H1 (cell line): ENCODE data around the gene MEF2A. TPM values are rescaled to one million over a fixed set of nuclear protein-coding genes. Genes with fewer than 3 reads are reported as not detected.

ENCODE experiments used
- CTCF ChIA-PET: fragments of 300-600 bp; sonication (Branson Sonifier 250); formaldehyde crosslinking; loops from one replicate; lab custom pipeline; 2021; ENCODE audit not compliant: partially characterized antibody; lab: Charles Lee
- POLR2A ChIA-PET: fragments of 300-600 bp; sonication (Branson Sonifier 250); formaldehyde crosslinking; loops from one replicate; lab custom pipeline; 2021; ENCODE audit warnings: inconsistent platforms; ENCODE audit not compliant: partially characterized antibody; lab: Charles Lee
- DNase-seq, 2 experiments: peaks; one replicate each; pipeline versions ENCODE4 v3.0.0 to v3.0.0-alpha.2; 2010 to 2022; ENCODE audit warnings: low spot score in 2 of 2, low read depth in 1 of 2, mixed read lengths in 1 of 2
- FAIRE-seq: peaks from 2 replicates; lab custom pipeline; 2011; peaks lifted over from hg19 to GRCh38; lab: Jason Lieb, UNC
- H2AFZ ChIP-seq: 2 replicates; pipeline ENCODE4 v1.8.1; 2012; ENCODE audit warnings: low read length, inconsistent platforms
- H2AK5ac ChIP-seq: 2 replicates; pipeline ENCODE4 v1.6.1; 2013; ENCODE audit warnings: low read depth, low read length
- H2BK120ac ChIP-seq: replicated peaks from 2 replicates; pipeline ENCODE3; 2013; ENCODE audit warnings: low read depth, low read length, inconsistent platforms
- H2BK12ac ChIP-seq: 2 replicates; pipeline ENCODE4 v1.6.1; 2013; ENCODE audit warnings: low read depth, low read length
- H2BK15ac ChIP-seq: 2 replicates; pipeline ENCODE4 v1.6.1; 2013; ENCODE audit warnings: low read length
- H2BK20ac ChIP-seq: 2 replicates; pipeline ENCODE4 v1.6.1; 2013; ENCODE audit warnings: low read length
- H2BK5ac ChIP-seq: 2 replicates; pipeline ENCODE4 v1.6.1; 2013; ENCODE audit warnings: low read depth, low read length
- H3K14ac ChIP-seq: 2 replicates; pipeline ENCODE4 v1.6.1; 2013; ENCODE audit warnings: inconsistent platforms; ENCODE audit not compliant: insufficient read length
- H3K18ac ChIP-seq: 2 replicates; pipeline ENCODE4 v1.6.1; 2013; ENCODE audit warnings: low read length; ENCODE audit errors: extremely low read depth
- H3K23ac ChIP-seq: 2 replicates; pipeline ENCODE4 v1.6.1; 2013; ENCODE audit warnings: inconsistent platforms; ENCODE audit not compliant: insufficient read length
- H3K23me2 ChIP-seq: 2 replicates; pipeline ENCODE4 v1.6.1; 2013; ENCODE audit warnings: low read depth, low read length
- H3K27ac ChIP-seq: 2 replicates; pipeline ENCODE4 v1.6.1; 2011; ENCODE audit warnings: low read depth, low read length, inconsistent platforms
- H3K27me3 ChIP-seq, 4 experiments: replicated peaks in 1 of 4; 1 replicate in 1 of 4; 2 replicates in 3 of 4; pipeline versions ENCODE4 v1.6.1 to v1.8.1; 2011 to 2013; ENCODE audit warnings: low read length in 3 of 4, mild to moderate bottlenecking in 3 of 4, inconsistent platforms in 2 of 4, mixed read lengths in 2 of 4, moderate library complexity in 1 of 4; ENCODE audit not compliant: control insufficient read depth in 3 of 4, insufficient read depth in 3 of 4; ENCODE audit errors: extremely low read depth in 1 of 4
- H3K36me3 ChIP-seq, 4 experiments: 2 replicates each; pipeline versions ENCODE4 v1.6.1 to v1.8.1; 2011 to 2013; ENCODE audit warnings: mild to moderate bottlenecking in 4 of 4, low read length in 3 of 4, moderate library complexity in 2 of 4, control low read depth in 1 of 4, inconsistent platforms in 1 of 4; ENCODE audit not compliant: insufficient read depth in 4 of 4, control insufficient read depth in 2 of 4
- H3K4ac ChIP-seq: replicated peaks from 2 replicates; pipeline ENCODE3; 2013; ENCODE audit warnings: low read length, low read depth, mixed read lengths, inconsistent platforms; ENCODE audit not compliant: insufficient read length
- H3K4me1 ChIP-seq, 4 experiments: replicated peaks in 1 of 4; 1 replicate in 1 of 4; 2 replicates in 3 of 4; pipeline versions ENCODE4 v1.6.1 to v1.8.1; 2011 to 2013; ENCODE audit warnings: low read length in 3 of 4, inconsistent platforms in 2 of 4, mixed read lengths in 1 of 4; ENCODE audit not compliant: insufficient read depth in 4 of 4, control insufficient read depth in 3 of 4
- H3K4me2 ChIP-seq, 2 experiments: 2 replicates each; pipeline versions ENCODE4 v1.6.1 to v1.8.1; 2011 to 2013; ENCODE audit warnings: low read depth in 2 of 2, low read length in 2 of 2, control low read depth in 1 of 2, inconsistent platforms in 1 of 2, mild to moderate bottlenecking in 1 of 2; ENCODE audit not compliant: insufficient read depth in 1 of 2
- H3K4me3 ChIP-seq, 4 experiments: fragments of 200-600, 300-600 bp in 1 of 4; sonication (generic), shearing (Covaris generic), sonication (Bioruptor Twin) in 1 of 4; 2 replicates each; pipeline versions ENCODE4 v1.5.1 to v1.8.1; 2011 to 2016; ENCODE audit warnings: low read length in 4 of 4, low read depth in 3 of 4, control low read depth in 2 of 4, inconsistent platforms in 2 of 4, mild to moderate bottlenecking in 2 of 4, mixed read lengths in 1 of 4, moderate library complexity in 1 of 4; ENCODE audit not compliant: insufficient read depth in 2 of 4; ENCODE audit errors: extremely low read depth in 1 of 4
- H3K56ac ChIP-seq: replicated peaks from 2 replicates; pipeline ENCODE3; 2013; ENCODE audit warnings: low read depth, mild to moderate bottlenecking, mixed read lengths, low read length, inconsistent platforms; ENCODE audit not compliant: insufficient read length
- H3K79me1 ChIP-seq: 2 replicates; pipeline ENCODE4 v1.6.1; 2013; ENCODE audit warnings: low read depth, low read length, control low read depth
- H3K79me2 ChIP-seq, 2 experiments: 2 replicates each; pipeline versions ENCODE4 v1.6.1 to v1.8.1; 2012 to 2013; ENCODE audit warnings: low read length in 2 of 2, mild to moderate bottlenecking in 2 of 2, inconsistent platforms in 1 of 2; ENCODE audit not compliant: insufficient read depth in 2 of 2, control insufficient read depth in 1 of 2
- H3K9ac ChIP-seq, 4 experiments: replicated peaks in 1 of 4; 1 replicate in 1 of 4; 2 replicates in 3 of 4; pipeline versions ENCODE4 v1.6.1 to v1.8.1; 2011 to 2013; ENCODE audit warnings: low read depth in 3 of 4, low read length in 3 of 4, control low read depth in 2 of 4, mild to moderate bottlenecking in 2 of 4, moderate library complexity in 2 of 4, inconsistent platforms in 1 of 4; ENCODE audit errors: extremely low read depth in 1 of 4
- H3K9me3 ChIP-seq, 2 experiments: 2 replicates each; pipeline versions ENCODE4 v1.6.1 to v1.8.1; 2012 to 2013; ENCODE audit warnings: mild to moderate bottlenecking in 2 of 2, moderate library complexity in 2 of 2, control low read depth in 1 of 2, inconsistent platforms in 1 of 2, low read depth in 1 of 2, low read length in 1 of 2, mixed read lengths in 1 of 2; ENCODE audit not compliant: insufficient read depth in 2 of 2
- H4K20me1 ChIP-seq, 2 experiments: replicated peaks in 1 of 2; 2 replicates each; pipeline versions ENCODE3 to v1.8.1; 2011 to 2013; ENCODE audit warnings: inconsistent platforms in 2 of 2, low read length in 2 of 2, mild to moderate bottlenecking in 1 of 2; ENCODE audit not compliant: insufficient read depth in 2 of 2, control insufficient read depth in 1 of 2
- H4K5ac ChIP-seq: 2 replicates; pipeline ENCODE4 v1.6.1; 2013; ENCODE audit warnings: low read length, low read depth, mixed read lengths, inconsistent platforms; ENCODE audit not compliant: insufficient read length
- H4K8ac ChIP-seq: 2 replicates; pipeline ENCODE4 v1.8.0; 2013; ENCODE audit warnings: mild to moderate bottlenecking, moderate library complexity, low read length, inconsistent platforms; ENCODE audit not compliant: insufficient read depth; ENCODE audit errors: extremely low read depth
- H4K91ac ChIP-seq: replicated peaks from 2 replicates; pipeline ENCODE3; 2013; ENCODE audit warnings: low read length, mixed read lengths, inconsistent platforms; ENCODE audit not compliant: insufficient read length
- BACH1 ChIP-seq: IDR thresholded peaks from 2 replicates; pipeline ENCODE4 v1.6.1; 2012; ENCODE audit warnings: low read length, improper control_type of control experiment
- CBX8 ChIP-seq: fragments of 300-800, 300-1000 bp; sonication (generic); IDR thresholded peaks from 2 replicates; pipeline ENCODE4 v1.7.1; 2016; ENCODE audit warnings: low read depth, low read length, borderline replicate concordance
- CHD1 ChIP-seq: IDR thresholded peaks from 2 replicates; pipeline ENCODE4 v1.6.1; 2012; ENCODE audit warnings: low read depth, low read length, improper control_type of control experiment
- CREB1 ChIP-seq: IDR thresholded peaks from 2 replicates; pipeline ENCODE4 v1.6.1; 2012; ENCODE audit warnings: inconsistent platforms
- CTBP2 ChIP-seq: IDR thresholded peaks from 2 replicates; pipeline ENCODE4 v1.7.0; 2011; ENCODE audit warnings: borderline replicate concordance, mild to moderate bottlenecking, moderate library complexity, mixed read lengths, low read length; ENCODE audit not compliant: insufficient read depth, insufficient read length
- CTCF ChIP-seq, 3 experiments: IDR thresholded peaks; 1 replicate in 2 of 3; 2 replicates in 1 of 3; pipeline versions ENCODE4 v1.5.1 to v1.6.1; 2011; ENCODE audit warnings: low read length in 3 of 3, mild to moderate bottlenecking in 3 of 3, inconsistent platforms in 2 of 3, low read depth in 1 of 3, moderate library complexity in 1 of 3; ENCODE audit not compliant: insufficient read depth in 1 of 3; ENCODE audit errors: control extremely low read depth in 1 of 3
- EP300 ChIP-seq, 2 experiments: IDR thresholded peaks; 1 replicate in 1 of 2; 2 replicates in 1 of 2; pipeline ENCODE4 v1.6.1; 2011 to 2012; ENCODE audit warnings: low read depth in 2 of 2, low read length in 2 of 2, mild to moderate bottlenecking in 2 of 2, borderline replicate concordance in 1 of 2, inconsistent platforms in 1 of 2, moderate library complexity in 1 of 2
- JUN ChIP-seq: IDR thresholded peaks from 2 replicates; pipeline ENCODE4 v1.6.1; 2011; ENCODE audit warnings: low read depth, mild to moderate bottlenecking, improper control_type of control experiment, low read length
- KDM5A ChIP-seq: fragments of 200-600 bp; IDR thresholded peaks from 2 replicates; pipeline ENCODE4 v1.7.1; 2012; ENCODE audit warnings: mild to moderate bottlenecking, low read length, inconsistent platforms, mixed read lengths
- MAFK ChIP-seq: IDR thresholded peaks from 2 replicates; pipeline ENCODE4 v1.6.1; 2012; ENCODE audit warnings: low read depth, mild to moderate bottlenecking, improper control_type of control experiment, low read length
- POLR2A ChIP-seq, 2 experiments: IDR thresholded peaks; 1 replicate in 1 of 2; 2 replicates in 1 of 2; pipeline ENCODE4 v1.6.1; 2011; ENCODE audit warnings: low read depth in 2 of 2, low read length in 2 of 2, mild to moderate bottlenecking in 2 of 2; ENCODE audit errors: control extremely low read depth in 1 of 2
- SP2 ChIP-seq: IDR thresholded peaks from 2 replicates; pipeline ENCODE4 v1.6.1; 2012; ENCODE audit warnings: mild to moderate bottlenecking, low read length, inconsistent platforms
- TAF7 ChIP-seq: optimal IDR thresholded peaks from 2 replicates; pipeline ENCODE3; 2011; ENCODE audit warnings: low read depth, mild to moderate bottlenecking, inconsistent platforms, low read length, moderate library complexity, borderline replicate concordance
- WGBS, 2 experiments: shearing (Covaris generic) in 1 of 2; methylation state at CpG; one replicate each; pipeline versions ENCODE4 v1.1.6 to v1.1.7; 2013 to 2015; ENCODE audit warnings: low lambda C conversion rate in 2 of 2, mixed read lengths in 2 of 2, inconsistent platforms in 1 of 2, low coverage in 1 of 2, missing lambda C conversion rate in 1 of 2; ENCODE audit not compliant: insufficient replicate concordance in 2 of 2, insufficient coverage in 1 of 2, insufficient read length in 1 of 2; ENCODE audit errors: extremely low coverage in 1 of 2, missing lambda C conversion rate in 1 of 2; 5-methylcytosine and 5-hydroxymethylcytosine counted together
- polyA plus RNA-seq, 7 experiments: library from polyadenylated mRNA; depleted of rRNA in 3 of 7; stranded (reverse) in 5 of 7; unstranded in 2 of 7; fragments of >200 nt in 5 of 7; fragments of 200-250 nt in 2 of 7; gene quantifications; 1 replicate in 5 of 7; 2 replicates in 1 of 7; 4 replicates in 1 of 7; pipeline versions ENCODE4 v1.2.1 to v1.2.3, GENCODE V29; 2011 to 2013; ENCODE audit warnings: missing spikeins in 2 of 7, mixed read lengths in 2 of 7
- total RNA-seq: library from RNA; stranded (reverse); fragmentation: NEBNext Ultra II Directional; extraction: Animal tissue kit (Norgen Biotek cat#: 25700); gene quantifications from 2 replicates; pipeline ENCODE4 v1.2.1, GENCODE V29; 2021

MEF2A gene
- total and polyA plus RNA-seq, 2 of the 8 experiments (the other 6 are each of a cell fraction or from before 2014, with no cell fraction given) = 15.6 to 22.5 TPM

DNA sequence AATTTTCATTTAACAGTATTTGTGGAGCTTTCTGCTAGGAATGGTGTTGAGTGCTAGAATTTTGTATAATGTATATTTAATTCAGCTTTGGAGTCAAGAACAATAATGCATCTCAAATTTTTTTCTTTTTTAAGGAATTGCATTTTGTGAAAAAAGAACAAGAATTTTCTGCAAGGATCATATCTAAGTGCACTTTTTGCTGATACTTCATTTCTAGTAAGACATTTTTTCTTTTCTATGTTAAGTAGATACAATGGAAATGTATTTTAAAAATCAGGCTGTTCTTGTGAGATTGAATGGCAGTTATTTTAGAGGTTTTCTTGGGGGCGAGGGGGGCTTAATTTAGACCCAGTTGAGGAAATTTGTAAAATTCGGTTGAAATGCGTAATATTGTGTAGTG is 32.5 kb downstream of the MEF2A start:
- Histone ChIP-seq H4K8ac (no peak overlapping the region), H3K18ac (no peak overlapping the region), H3K23me2 (no peaks in the 10 kb centered on the region; the same call in 1 of the 2 replicates), H2AFZ (no peak overlapping the region), H3K23ac (no peak overlapping the region), H2BK12ac (no peak overlapping the region), H4K91ac (no peak overlapping the region), H3K4me1 (peaks cover 0 to 4% (median 2%) of the 10 kb centered on the region in 4 experiments; a peak in 3 of 7 replicates), H3K4ac (no peak overlapping the region), H3K9ac (no peak overlapping the region), H3K27ac (no peak overlapping the region), H3K14ac (no peak overlapping the region), H2BK5ac (no peak overlapping the region), H2BK120ac (no peak overlapping the region), H4K20me1 (no peaks in the 10 kb centered on the region), H3K4me2 (no peak overlapping the region), H3K27me3 (no peaks in the 10 kb centered on the region), H3K79me2 (peaks cover 4 to 92% of the 10 kb centered on the region in 2 experiments), H2BK20ac (no peak overlapping the region), H3K36me3 (peaks cover 0 to 16% (median 4%) of the 10 kb centered on the region in 4 experiments; a peak in 3 of 8 replicates), H2AK5ac (no peak overlapping the region), H3K9me3 (peaks cover 0 to 3% of the 10 kb centered on the region in 2 experiments; a peak in 1 of 4 replicates), H2BK15ac (no peak overlapping the region), H3K56ac (no peak overlapping the region), H3K79me1 (peaks cover 1% of the 10 kb centered on the region), H3K4me3 (no peak overlapping the region), H4K5ac (no peak overlapping the region)
- WGBS, 2 experiments = 89% methylated on average over 3 of the region's 3 CpGs; no CpG with 5 or more reads in 1 of the 2 experiments
- CTCF ChIA-PET = no interaction called here
- POLR2A ChIA-PET = no interaction called here
- DNase-seq (no peak), FAIRE-seq (no peak)
- TF ChIP-seq CREB1 = no peak
- TF ChIP-seq KDM5A = no peak
- TF ChIP-seq CTBP2 = no peak
- TF ChIP-seq TAF7 = no peak
- no peak for TF ChIP-seq POLR2A (IDR thresholded peaks at IDR 0.05; ENCODE audit: control extremely low read depth in 1 of 2, low read depth in 2 of 2, low read length in 2 of 2)
- TF ChIP-seq CTCF (IDR thresholded peaks at IDR 0.05; ENCODE audit: control extremely low read depth in 1 of 3, insufficient read depth in 1 of 3, low read depth in 1 of 3, low read length in 3 of 3) = no peak
- no peak for TF ChIP-seq CHD1
- no peak for TF ChIP-seq EP300 (IDR thresholded peaks at IDR 0.05; ENCODE audit: borderline replicate concordance in 1 of 2, low read depth in 2 of 2, low read length in 2 of 2)
- TF ChIP-seq CBX8 = no peak
- TF ChIP-seq MAFK = no peak
- no peak for TF ChIP-seq BACH1
- no peak for TF ChIP-seq SP2
- TF ChIP-seq JUN = no peak
